Vagina (tissue), 2 donors: Measurements from ENCODE around the gene ERCC4. TPM values are rescaled to one million over a fixed set of nuclear protein-coding genes. Genes with fewer than 3 reads are reported as not detected.
A peak's percentile ranks its signal among the peaks of the same experiment; 100 is the strongest.

Experiments
- DNase-seq, 2 donors: peaks; one replicate each; pipeline ENCODE4 v3.0.0-alpha.2; 2017; ENCODE audit errors: extremely low spot score in 2 of 2
- H3K27ac ChIP-seq: fragments of 200-600 bp; sonication (generic); one replicate; pipeline ENCODE4 v1.5.1; 2019
- H3K27me3 ChIP-seq: fragments of 200-600 bp; sonication (generic); one replicate; pipeline ENCODE4 v1.5.1; 2019
- H3K36me3 ChIP-seq, 2 donors: fragments of 200-600 bp; sonication (generic); one replicate each; pipeline ENCODE4 v1.5.1; 2017 to 2019
- H3K4me1 ChIP-seq: fragments of 200-600 bp; sonication (generic); one replicate; pipeline ENCODE4 v1.5.1; 2019
- H3K4me3 ChIP-seq, 2 donors: fragments of 200-600 bp; sonication (generic); 1 replicate in 1 of 2; 2 replicates in 1 of 2; pipeline ENCODE4 v1.5.1; 2016 to 2019
- H3K9me3 ChIP-seq: fragments of 200-600 bp; sonication (generic); one replicate; pipeline ENCODE4 v1.5.1; 2019
- CTCF ChIP-seq, 3 experiments: fragments of 450-650 bp in 2 of 3; fragments of 200-600 bp in 1 of 3; sonication (generic) in 1 of 3; IDR thresholded peaks; one replicate each; pipeline ENCODE4 v1.5.1; 2017 to 2019; ENCODE audit warnings: antibody characterized with exemption in 3 of 3, mild to moderate bottlenecking in 2 of 3, moderate library complexity in 2 of 3
- POLR2A ChIP-seq, 2 donors: fragments of 450-650 bp; IDR thresholded peaks; one replicate each; pipeline ENCODE4 v1.6.1; 2017; ENCODE audit warnings: antibody characterized with exemption in 2 of 2, mild to moderate bottlenecking in 2 of 2, moderate library complexity in 2 of 2
- POLR2AphosphoS5 ChIP-seq, 2 donors: sonication (generic); formaldehyde crosslinking; IDR thresholded peaks; one replicate each; pipeline ENCODE4 v1.9.0; 2017; ENCODE audit warnings: antibody characterized with exemption in 2 of 2, mild to moderate bottlenecking in 2 of 2, low read depth in 1 of 2; ENCODE audit not compliant: insufficient read depth in 1 of 2
- intact Hi-C: fragments of 100-400 bp; cut with DNase I; formaldehyde crosslinking; loops from one replicate; pipeline ENCODE4 v1.15.1; 2023
- total RNA-seq: library from RNA; depleted of rRNA; stranded (reverse); fragments of >200 nt; gene quantifications from one replicate; pipeline ENCODE4 v1.2.3, GENCODE V29; 2016

ERCC4 gene
- total RNA-seq, 1 donor from 2014 or later: 8.6 TPM

- intact Hi-C loops: no loop called here
- Histone ChIP-seq H3K9me3 (no peaks in the 10 kb centered on the region), H3K4me1 (no peaks in the 10 kb centered on the region), H3K4me3 (no peak overlapping the region), H3K27ac (no peak overlapping the region), H3K27me3 (no peaks in the 10 kb centered on the region), H3K36me3 (no peaks in the 10 kb centered on the region)
- TF ChIP-seq CTCF (IDR thresholded peaks at IDR 0.05) (no peak), POLR2AphosphoS5 (IDR thresholded peaks at IDR 0.05; ENCODE audit: insufficient read depth in 1 of 2, low read depth in 1 of 2) (no peak), POLR2A (IDR thresholded peaks at IDR 0.05) (no peak)
- peak in 1 of 2 donors; percentile 46 for DNase-seq
Measured at GRCh38 chr16:13994239-13995106, 74.5 kb downstream of the ERCC4 start.

GRCh38 chr16:13995194-13995593 is 75.2 kb downstream of the ERCC4 start:
- H3K9me3 ChIP-seq: no peaks in the 10 kb centered on the region
- H3K27me3 ChIP-seq: no peaks in the 10 kb centered on the region
- H3K4me3 ChIP-seq: no peak overlapping the region
- H3K36me3 ChIP-seq: no peaks in the 10 kb centered on the region
- TF ChIP-seq POLR2A (IDR thresholded peaks at IDR 0.05): no peak
- TF ChIP-seq POLR2AphosphoS5 (IDR thresholded peaks at IDR 0.05; ENCODE audit: insufficient read depth in 1 of 2, low read depth in 1 of 2): no peak
- TF ChIP-seq CTCF (IDR thresholded peaks at IDR 0.05): no peak
- H3K4me1 ChIP-seq: no peaks in the 10 kb centered on the region
- peak in 1 of 2 donors; percentile 14 for DNase-seq
- no peak overlapping the region for H3K27ac ChIP-seq
- intact Hi-C loops: no loop called here

- H3K4me1 ChIP-seq: no peaks in the 10 kb centered on the region
- no peaks in the 10 kb centered on the region for H3K27me3 ChIP-seq
- no peak overlapping the region for H3K4me3 ChIP-seq
- DNase-seq: no peak
- no peaks in the 10 kb centered on the region for H3K36me3 ChIP-seq
- no peak for TF ChIP-seq POLR2A (IDR thresholded peaks at IDR 0.05)
- no peak for TF ChIP-seq POLR2AphosphoS5 (IDR thresholded peaks at IDR 0.05; ENCODE audit: insufficient read depth in 1 of 2, low read depth in 1 of 2)
- intact Hi-C loops: no loop called here
- no peak overlapping the region for H3K27ac ChIP-seq
- no peaks in the 10 kb centered on the region for H3K9me3 ChIP-seq
Measured at GRCh38 chr16:13996778-13997288, 76.9 kb downstream of the ERCC4 start.

GRCh38 chr16:13997526-13997925 is 77.6 kb downstream of the ERCC4 start:
- H3K27ac ChIP-seq: no peak overlapping the region
- no peaks in the 10 kb centered on the region for H3K27me3 ChIP-seq
- no peak for DNase-seq
- H3K4me3 ChIP-seq: no peak overlapping the region
- TF ChIP-seq POLR2AphosphoS5 (IDR thresholded peaks at IDR 0.05; ENCODE audit: insufficient read depth in 1 of 2, low read depth in 1 of 2) (no peak), POLR2A (IDR thresholded peaks at IDR 0.05) (no peak), CTCF (IDR thresholded peaks at IDR 0.05) (no peak)
- intact Hi-C loops: no loop called here
- no peaks in the 10 kb centered on the region for H3K9me3 ChIP-seq
- H3K36me3 ChIP-seq: no peaks in the 10 kb centered on the region
- peaks cover 5% of the 10 kb centered on the region for H3K4me1 ChIP-seq

- Histone ChIP-seq H3K27ac (no peak overlapping the region), H3K4me3 (no peak overlapping the region), H3K36me3 (no peaks in the 10 kb centered on the region), H3K27me3 (no peaks in the 10 kb centered on the region), H3K9me3 (no peaks in the 10 kb centered on the region), H3K4me1 (peaks cover 9% of the 10 kb centered on the region)
- no peak for TF ChIP-seq POLR2AphosphoS5 (IDR thresholded peaks at IDR 0.05; ENCODE audit: insufficient read depth in 1 of 2, low read depth in 1 of 2)
- TF ChIP-seq POLR2A (IDR thresholded peaks at IDR 0.05): no peak
- no peak for TF ChIP-seq CTCF (IDR thresholded peaks at IDR 0.05)
- intact Hi-C loops: no loop called here
- no peak for DNase-seq
Measured at GRCh38 chr16:13997933-13998332, 78.0 kb downstream of the ERCC4 start.
